HepG2 (cell line): ENCODE measurements around the gene TSPAN31. TPM values are rescaled to one million over a fixed set of nuclear protein-coding genes. Genes with fewer than 3 reads are reported as not detected.
A peak's percentile ranks its signal among the peaks of the same experiment; 100 is the strongest.

ENCODE experiments used
- ADNP ChIP-seq: sonication (generic); formaldehyde crosslinking; IDR thresholded peaks from 2 replicates; pipeline ENCODE4 v1.4.0; 2020; ENCODE audit warnings: missing genetic modification reagents
- EHMT2 ChIP-seq: fragments of 200-600 bp; sonication (generic); IDR thresholded peaks from 2 replicates; pipeline ENCODE4 v1.7.0; 2017; ENCODE audit warnings: antibody characterized with exemption, low read depth, low read length, borderline replicate concordance
- HDAC6 ChIP-seq: fragments of 200-600 bp; sonication (generic); IDR thresholded peaks from 2 replicates; pipeline ENCODE4 v1.7.0; 2017; ENCODE audit warnings: mild to moderate bottlenecking, antibody characterized with exemption, low read length, low read depth
- JARID2 ChIP-seq: sonication (generic); formaldehyde crosslinking; IDR thresholded peaks from 2 replicates; pipeline ENCODE4 v1.8.1; 2023; ENCODE audit warnings: missing genetic modification reagents, inconsistent platforms; ENCODE audit not compliant: insufficient replicate concordance
- KMT2A ChIP-seq: sonication (generic); formaldehyde crosslinking; IDR thresholded peaks from 2 replicates; pipeline ENCODE4 v1.4.0; 2020; ENCODE audit warnings: missing genetic modification reagents
- MBNL3 ChIP-seq: fragments of 250-450 bp; sonication (Bioruptor Pico); conservative IDR thresholded peaks from 2 replicates; pipeline ENCODE4 v1.8.0; 2022; ENCODE audit warnings: mild to moderate bottlenecking, inconsistent platforms
- NR1H2 ChIP-seq: sonication (generic); formaldehyde crosslinking; IDR thresholded peaks from 2 replicates; pipeline ENCODE4 v1.8.1; 2022; ENCODE audit warnings: low read depth, missing genetic modification reagents, borderline replicate concordance
- RBFOX2 ChIP-seq: fragments of 200-400 bp; formaldehyde crosslinking; IDR thresholded peaks from 2 replicates; pipeline ENCODE4 v1.6.1; 2017; ENCODE audit warnings: low read depth, mild to moderate bottlenecking, low read length
- SMAD3 ChIP-seq: sonication (generic); formaldehyde crosslinking; IDR thresholded peaks from 2 replicates; pipeline ENCODE4 v1.4.0; 2020; ENCODE audit warnings: missing genetic modification reagents
- SNAPC5 ChIP-seq: sonication (generic); formaldehyde crosslinking; IDR thresholded peaks from 2 replicates; pipeline ENCODE4 v1.8.1; 2023; ENCODE audit warnings: mild to moderate bottlenecking, missing genetic modification reagents, borderline replicate concordance
- SPEN ChIP-seq: sonication (generic); formaldehyde crosslinking; IDR thresholded peaks from 2 replicates; pipeline ENCODE4 v1.5.1; 2020; ENCODE audit warnings: low read depth, mild to moderate bottlenecking, missing genetic modification reagents
- TFAP4 ChIP-seq: sonication (generic); IDR thresholded peaks from 2 replicates; pipeline ENCODE4 v1.6.1; 2016; ENCODE audit warnings: low read depth, borderline replicate concordance
- ZNF263 ChIP-seq: sonication (generic); formaldehyde crosslinking; IDR thresholded peaks from 2 replicates; pipeline ENCODE4 v1.4.0; 2020; ENCODE audit warnings: missing genetic modification reagents
- ZNF329 ChIP-seq: sonication (generic); formaldehyde crosslinking; IDR thresholded peaks from 2 replicates; pipeline ENCODE4 v1.9.0; 2021; ENCODE audit warnings: low read depth, mild to moderate bottlenecking, missing genetic modification reagents
- ZNF407 ChIP-seq: sonication (generic); formaldehyde crosslinking; IDR thresholded peaks from one replicate; pipeline ENCODE4 v1.5.1; 2020; ENCODE audit warnings: mild to moderate bottlenecking, missing genetic modification reagents; ENCODE audit errors: not compliant biosample characterization
- ZNF607 ChIP-seq: sonication (generic); formaldehyde crosslinking; IDR thresholded peaks from 2 replicates; pipeline ENCODE4 v1.5.1; 2020; ENCODE audit warnings: missing genetic modification reagents, mild to moderate bottlenecking, borderline replicate concordance
- ZNF652 ChIP-seq: IDR thresholded peaks from 2 replicates; pipeline ENCODE4 v1.6.1; 2016; ENCODE audit warnings: low read depth, borderline replicate concordance
- ZNF768 ChIP-seq: sonication (generic); formaldehyde crosslinking; IDR thresholded peaks from 2 replicates; pipeline ENCODE4 v1.4.0; 2020; ENCODE audit warnings: missing genetic modification reagents
- polyA plus RNA-seq, 8 experiments: library from polyadenylated mRNA; depleted of rRNA in 3 of 8; stranded (reverse) in 7 of 8; unstranded in 1 of 8; fragments of >200 nt; fragmentation: Illumina TruSeq in 4 of 8; extraction: Trizol in 4 of 8; gene quantifications; 2 replicates each; pipeline versions ENCODE4 v1.2.1 to v1.2.3, GENCODE V29; 2011 to 2016; ENCODE audit warnings: low read depth in 4 of 8, missing spikeins in 1 of 8, mixed read lengths in 1 of 8; ENCODE audit not compliant: insufficient read depth in 1 of 8
- total RNA-seq, 5 experiments: library from RNA; depleted of rRNA; stranded (reverse); fragments of >200 nt; fragmentation: Illumina TruSeq; extraction: Trizol; gene quantifications; 2 replicates each; pipeline ENCODE4 v1.2.3, GENCODE V29; 2016; ENCODE audit warnings: low read depth in 1 of 5
- TF ChIP-seq, protein P1 (sequence below): sonication (generic); formaldehyde crosslinking; IDR thresholded peaks from 2 replicates; pipeline ENCODE4 v1.5.0; 2020; ENCODE audit warnings: mild to moderate bottlenecking, missing genetic modification reagents

TSPAN31 gene
- total and polyA plus RNA-seq, 2 of the 13 experiments (the other 11 are each of a cell fraction or from before 2014, with no cell fraction given) = 10.4 to 24.6 TPM

DNA sequence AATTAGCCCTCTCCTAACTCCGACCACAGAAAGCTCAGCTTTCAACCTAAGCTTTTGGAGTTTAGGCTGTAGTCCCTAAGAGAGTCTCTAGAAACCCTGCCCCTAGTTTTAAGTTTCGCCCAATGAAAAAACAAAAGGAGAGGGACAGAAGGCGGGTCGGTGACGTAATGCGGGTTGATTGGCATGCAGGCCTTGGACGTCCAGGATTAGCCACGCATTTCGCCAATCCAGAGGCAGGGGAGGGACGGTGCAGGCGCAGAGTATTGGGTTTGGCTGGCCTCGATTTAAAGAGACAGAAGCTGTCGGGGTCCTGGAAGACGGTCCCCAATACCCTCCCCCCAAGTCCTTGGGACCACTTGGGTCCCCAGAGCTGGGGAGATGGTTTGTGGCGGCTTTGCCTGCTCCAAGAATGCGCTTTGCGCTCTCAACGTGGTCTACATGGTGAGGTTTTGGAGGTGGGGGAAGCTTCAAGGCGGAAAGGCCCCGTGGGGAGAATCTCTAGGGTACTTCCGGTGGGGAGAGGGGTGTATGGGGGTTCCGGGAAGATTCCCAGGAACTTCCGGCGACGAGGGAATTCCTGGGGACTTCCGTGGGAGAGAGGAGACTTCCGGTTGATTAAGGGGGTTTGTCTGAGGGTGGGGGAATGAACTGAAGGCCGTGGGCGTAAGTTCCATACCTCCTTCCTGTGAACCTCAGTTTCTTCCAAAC lies at the start of gene TSPAN31 (continued):
- TF ChIP-seq ZNF768 (CRISPR knock-in tag) (0 out of 2 replicates have a peak, but pooled peaks have one; percentile 15), ZNF652 (CRISPR knock-in tag) (no peak), MBNL3 (no peak), RBFOX2 (peak; percentile 19; the same call in 1 of the 2 replicates), SMAD3 (CRISPR knock-in tag) (no peak), JARID2 (no peak), ADNP (CRISPR knock-in tag) (no peak), NR1H2 (no peak), ZNF329 (no peak), EHMT2 (no peak), ZNF407 (CRISPR knock-in tag) (no peak), SNAPC5 (no peak), ZNF263 (CRISPR knock-in tag) (no peak), SPEN (CRISPR knock-in tag) (no peak), HDAC6 (no peak), ZNF607 (CRISPR knock-in tag) (no peak; the same call in 1 of the 2 replicates), KMT2A (CRISPR knock-in tag) (no peak; the same call in 1 of the 2 replicates), TFAP4 (no peak)
- TF ChIP-seq, protein P1, sequence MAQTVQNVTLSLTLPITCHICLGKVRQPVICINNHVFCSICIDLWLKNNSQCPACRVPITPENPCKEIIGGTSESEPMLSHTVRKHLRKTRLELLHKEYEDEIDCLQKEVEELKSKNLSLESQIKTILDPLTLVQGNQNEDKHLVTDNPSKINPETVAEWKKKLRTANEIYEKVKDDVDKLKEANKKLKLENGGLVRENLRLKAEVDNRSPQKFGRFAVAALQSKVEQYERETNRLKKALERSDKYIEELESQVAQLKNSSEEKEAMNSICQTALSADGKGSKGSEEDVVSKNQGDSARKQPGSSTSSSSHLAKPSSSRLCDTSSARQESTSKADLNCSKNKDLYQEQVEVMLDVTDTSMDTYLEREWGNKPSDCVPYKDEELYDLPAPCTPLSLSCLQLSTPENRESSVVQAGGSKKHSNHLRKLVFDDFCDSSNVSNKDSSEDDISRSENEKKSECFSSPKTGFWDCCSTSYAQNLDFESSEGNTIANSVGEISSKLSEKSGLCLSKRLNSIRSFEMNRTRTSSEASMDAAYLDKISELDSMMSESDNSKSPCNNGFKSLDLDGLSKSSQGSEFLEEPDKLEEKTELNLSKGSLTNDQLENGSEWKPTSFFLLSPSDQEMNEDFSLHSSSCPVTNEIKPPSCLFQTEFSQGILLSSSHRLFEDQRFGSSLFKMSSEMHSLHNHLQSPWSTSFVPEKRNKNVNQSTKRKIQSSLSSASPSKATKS = no peak
